ENCODE results near the gene MMP20.
"Not testable (repeated sequence)": the region's sequence is repeated elsewhere in the genome, so short reads cannot be mapped to it uniquely, and the experiment has no call there.

The MMP20 gene

GRCh38 chr11:102625177-102625576 is at the start of gene MMP20:
Gene MMP20, minus strand, starts transcription at chr11:102625332. Its CDS starts 13 bp downstream, at chr11:102625319.
- DNase-seq = no peak

- DNase-seq = no peak
Observed at GRCh38 chr11:102669664-102670063, 44.5 kb upstream of the MMP20 start.

- peak; percentile 40 for DNase-seq
Observed at GRCh38 chr11:102666331-102666957, 41.3 kb upstream of the MMP20 start.

- DNase-seq = peak; percentile 7
Observed at GRCh38 chr11:102664001-102664752, 39.0 kb upstream of the MMP20 start.

- no peak for DNase-seq
Observed at GRCh38 chr11:102662607-102663006, 37.5 kb upstream of the MMP20 start.

GRCh38 chr11:102661040-102661439 is 35.9 kb upstream of the MMP20 start:
- no peak for DNase-seq

GRCh38 chr11:102656528-102656927 is 31.4 kb upstream of the MMP20 start:
- no peak for DNase-seq

GRCh38 chr11:102655547-102655946 is 30.4 kb upstream of the MMP20 start:
- no peak for DNase-seq

GRCh38 chr11:102654761-102655160 is 29.6 kb upstream of the MMP20 start:
- DNase-seq = no peak

- no peak for DNase-seq
Observed at GRCh38 chr11:102653744-102654291, 28.7 kb upstream of the MMP20 start.

GRCh38 chr11:102647430-102647829 is 22.3 kb upstream of the MMP20 start:
- no peak for DNase-seq

GRCh38 chr11:102643941-102644340 is 18.8 kb upstream of the MMP20 start:
- no peak for DNase-seq

GRCh38 chr11:102640946-102641345 is 15.8 kb upstream of the MMP20 start:
- no peak for DNase-seq

- no peak for DNase-seq
Observed at GRCh38 chr11:102639656-102640055, 14.5 kb upstream of the MMP20 start.

- DNase-seq = no peak
Observed at GRCh38 chr11:102637731-102638130, 12.6 kb upstream of the MMP20 start.

GRCh38 chr11:102633385-102634026 is 8.4 kb upstream of the MMP20 start:
- DNase-seq = no peak

- DNase-seq = no peak
Observed at GRCh38 chr11:102632026-102632425, 6.9 kb upstream of the MMP20 start.

GRCh38 chr11:102630598-102631448 is 5.7 kb upstream of the MMP20 start:
- DNase-seq = no peak

GRCh38 chr11:102629908-102630307 is 4.8 kb upstream of the MMP20 start:
- not testable (repeated sequence) for DNase-seq

GRCh38 chr11:102626676-102627075 is 1.5 kb upstream of the MMP20 start:
- DNase-seq = no peak

- no peak for DNase-seq
Observed at GRCh38 chr11:102623998-102624397, 1.1 kb downstream of the MMP20 start.

GRCh38 chr11:102623128-102623527 is 2.0 kb downstream of the MMP20 start:
- DNase-seq = no peak

- DNase-seq = no peak
Observed at GRCh38 chr11:102622258-102622657, 2.9 kb downstream of the MMP20 start.

All from CD4-positive, alpha-beta T cell treated with Interleukin-17A for 1 hour (primary cell).